Fibroblast of skin of scalp (primary cell): Measurements from ENCODE around the gene EFNA5.

Experiments used
- DNase-seq: peaks from one replicate; pipeline ENCODE4 v3.0.0-alpha.2; 2013

Gene EFNA5

GRCh38 chr5:107567901-107568671 lies 102.7 kb downstream of the EFNA5 start:
- no peak for DNase-seq

GRCh38 chr5:107566986-107567385 lies 103.8 kb downstream of the EFNA5 start:
- no peak for DNase-seq

GRCh38 chr5:107565791-107566767 lies 104.7 kb downstream of the EFNA5 start:
- no peak for DNase-seq

GRCh38 chr5:107564931-107565372 lies 105.8 kb downstream of the EFNA5 start:
- peak; percentile 77 for DNase-seq

GRCh38 chr5:107563959-107564544 lies 106.7 kb downstream of the EFNA5 start:
- no peak for DNase-seq

- DNase-seq, result no peak
Measured at GRCh38 chr5:107560377-107560776, 110.4 kb downstream of the EFNA5 start.

GRCh38 chr5:107558823-107559375 lies 111.8 kb downstream of the EFNA5 start:
- no peak for DNase-seq

- peak; percentile 77 for DNase-seq
Measured at GRCh38 chr5:107557051-107557658, 113.6 kb downstream of the EFNA5 start.

- DNase-seq, result no peak
Measured at GRCh38 chr5:107556575-107556974, 114.2 kb downstream of the EFNA5 start.

GRCh38 chr5:107555425-107556090 lies 115.2 kb downstream of the EFNA5 start:
- DNase-seq, result peak; percentile 79

GRCh38 chr5:107554776-107555424 lies 115.8 kb downstream of the EFNA5 start:
- no peak for DNase-seq

- peak; percentile 90 for DNase-seq
Measured at GRCh38 chr5:107553117-107553555, 117.6 kb downstream of the EFNA5 start.

- DNase-seq, result no peak
Measured at GRCh38 chr5:107551088-107551487, 119.6 kb downstream of the EFNA5 start.

- no peak for DNase-seq
Measured at GRCh38 chr5:107549567-107549966, 121.2 kb downstream of the EFNA5 start.

GRCh38 chr5:107548477-107548876 lies 122.3 kb downstream of the EFNA5 start:
- no peak for DNase-seq

GRCh38 chr5:107546719-107547118 lies 124.0 kb downstream of the EFNA5 start:
- no peak for DNase-seq

GRCh38 chr5:107545486-107545885 lies 125.3 kb downstream of the EFNA5 start:
- DNase-seq, result no peak

GRCh38 chr5:107544967-107545366 lies 125.8 kb downstream of the EFNA5 start:
- DNase-seq, result no peak

- no peak for DNase-seq
Measured at GRCh38 chr5:107544476-107544875, 126.3 kb downstream of the EFNA5 start.

- DNase-seq, result no peak
Measured at GRCh38 chr5:107543868-107544267, 126.9 kb downstream of the EFNA5 start.

- DNase-seq, result no peak
Measured at GRCh38 chr5:107542831-107543231, 127.9 kb downstream of the EFNA5 start.
